ENCODE data around the gene KCNJ14. TPM values are rescaled to one million over a fixed set of nuclear protein-coding genes. Genes with fewer than 3 reads are reported as not detected.
A peak's percentile ranks its signal among the peaks of the same experiment; 100 is the strongest.

The KCNJ14 gene
- total and polyA plus RNA-seq, 3 experiments from 2014 or later: 0.12 to 2.0 (median 1.8) TPM

DNA sequence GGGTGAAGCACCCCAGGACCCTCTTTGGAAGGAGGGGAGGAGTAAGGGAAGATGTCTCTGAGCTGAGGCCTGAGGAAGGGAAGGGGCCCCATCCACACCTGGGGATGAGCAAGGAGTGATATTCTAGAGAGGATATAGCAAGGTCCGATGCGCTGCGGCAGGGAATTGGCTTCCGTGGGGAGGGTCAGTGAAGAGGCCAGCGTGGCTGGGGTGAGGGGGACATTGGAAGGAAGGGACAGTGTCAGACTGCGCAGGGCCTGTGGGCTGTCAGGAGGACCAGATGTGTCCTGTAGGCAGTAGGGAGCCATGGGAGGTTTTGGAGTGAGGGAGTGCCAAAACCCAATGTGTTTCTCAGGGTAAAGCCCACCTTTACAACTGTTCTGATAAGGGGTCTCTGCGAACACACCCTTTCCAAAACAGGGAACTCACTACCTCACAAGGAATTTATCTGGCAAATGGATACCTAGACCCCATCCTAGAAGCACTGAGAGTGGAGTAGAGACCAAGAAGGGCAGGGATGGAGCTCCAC, 52.6 kb downstream of the KCNJ14 start:
- peaks cover 0 to under 1% of the 10 kb centered on the region in 2 donors for H3K27me3 Mint-ChIP-seq
- H3K27ac Mint-ChIP-seq: peak overlapping the region in 1 of 8 donors; percentile 10
- Histone ChIP-seq H3K4me3 (ENCODE audit: low read length) (no peak overlapping the region), H3K36me3 (ENCODE audit: insufficient read depth, low read length) (no peaks in the 10 kb centered on the region), H3K9me3 (ENCODE audit: low read length) (no peaks in the 10 kb centered on the region), H3K27ac (ENCODE audit: low read depth, low read length) (no peak overlapping the region), H3K4me1 (ENCODE audit: insufficient read depth, low read length) (peaks cover 22% of the 10 kb centered on the region), H3K27me3 (ENCODE audit: insufficient read depth, low read length, poor library complexity, severe bottlenecking) (no peaks in the 10 kb centered on the region)
- no peak for DNase-seq
- peaks cover 8 to 10% (median 9%) of the 10 kb centered on the region in 3 donors for H3K4me1 Mint-ChIP-seq
- H3K4me3 Mint-ChIP-seq: peak overlapping the region in 2 of 7 donors; percentile 37 to 41
- ChIA-PET POLR2A (no interaction called here), CTCF (interaction anchor here (0.9 to 7.2 kb wide), 7 partner anchors 13 to 101 kb away, joined by 3 to 152 read pairs (median 6); no protein-coding TSS in a partner anchor)
- H3K9me3 Mint-ChIP-seq: no peaks in the 10 kb centered on the region
- H3K36me3 Mint-ChIP-seq: peaks cover 0 to 24% (median 3%) of the 10 kb centered on the region in 3 donors

GRCh38 chr19:48508729-48509411, 53.5 kb downstream of the KCNJ14 start:
- ChIA-PET POLR2A (no interaction called here), CTCF (interaction anchor here (1.0 to 7.2 kb wide), 5 partner anchors 16 to 485 kb away, joined by 3 to 152 read pairs (median 6); partner anchors contain the start of gene RUVBL2)
- no peaks in the 10 kb centered on the region for H3K27me3 Mint-ChIP-seq
- no peaks in the 10 kb centered on the region for H3K9me3 Mint-ChIP-seq
- no peak for DNase-seq
- no peak overlapping the region for H3K27ac ChIP-seq (ENCODE audit: low read depth, low read length)
- no peak overlapping the region for H3K4me3 ChIP-seq (ENCODE audit: low read length)
- no peaks in the 10 kb centered on the region for H3K36me3 ChIP-seq (ENCODE audit: insufficient read depth, low read length)
- H3K4me3 Mint-ChIP-seq: no peak overlapping the region
- H3K36me3 Mint-ChIP-seq: peaks cover 0 to 25% (median 3%) of the 10 kb centered on the region in 3 donors
- H3K27me3 ChIP-seq (ENCODE audit: insufficient read depth, low read length, poor library complexity, severe bottlenecking): no peaks in the 10 kb centered on the region
- H3K4me1 ChIP-seq (ENCODE audit: insufficient read depth, low read length): peaks cover 25% of the 10 kb centered on the region
- peaks cover 10 to 13% (median 12%) of the 10 kb centered on the region in 3 donors for H3K4me1 Mint-ChIP-seq
- H3K27ac Mint-ChIP-seq: peak overlapping the region in 1 of 8 donors; percentile 15
- H3K9me3 ChIP-seq (ENCODE audit: low read length): no peaks in the 10 kb centered on the region

DNA sequence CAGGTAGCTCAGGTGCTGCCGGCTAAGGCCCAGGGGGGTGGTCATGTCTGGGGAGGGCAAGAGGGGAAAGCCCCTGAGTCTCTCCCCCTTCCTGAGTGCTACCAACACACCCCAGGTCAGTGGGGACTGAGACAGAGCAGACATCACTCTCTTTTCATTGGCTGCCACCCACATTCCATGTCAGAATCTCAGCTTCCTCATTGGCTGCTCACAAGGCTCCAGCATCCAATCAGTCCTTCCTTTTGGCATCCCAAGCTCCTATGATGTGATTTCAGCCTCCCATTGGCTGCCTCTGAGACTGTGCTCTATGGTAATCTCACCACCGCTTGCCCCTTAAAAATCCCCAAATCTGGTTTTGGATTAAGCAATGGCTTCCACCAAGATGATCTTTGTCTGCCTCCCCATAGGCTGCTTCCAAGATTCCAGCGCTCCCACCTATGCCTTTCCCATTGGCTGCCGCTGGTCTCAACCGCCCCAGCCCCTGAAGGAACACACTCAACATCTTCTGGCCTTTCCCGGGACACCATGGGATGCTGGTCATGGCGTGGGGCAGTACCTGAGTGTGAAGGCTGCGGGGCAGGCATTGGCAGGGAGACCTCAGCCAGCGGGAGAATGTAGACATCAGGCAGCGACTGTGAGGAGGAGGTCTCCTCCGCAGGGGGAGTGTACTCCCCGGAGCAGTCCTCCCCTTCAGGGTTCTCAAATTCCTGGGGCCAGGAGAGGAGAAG, 54.3 kb downstream of the KCNJ14 start:
- H3K27me3 Mint-ChIP-seq: no peaks in the 10 kb centered on the region
- H3K27ac Mint-ChIP-seq: peak overlapping the region in 3 of 8 donors; percentile 12 to 71 (median 54)
- Histone ChIP-seq H3K4me1 (ENCODE audit: insufficient read depth, low read length) (peaks cover 28% of the 10 kb centered on the region), H3K27me3 (ENCODE audit: insufficient read depth, low read length, poor library complexity, severe bottlenecking) (no peaks in the 10 kb centered on the region), H3K27ac (ENCODE audit: low read depth, low read length) (no peak overlapping the region), H3K4me3 (ENCODE audit: low read length) (no peak overlapping the region), H3K36me3 (ENCODE audit: insufficient read depth, low read length) (no peaks in the 10 kb centered on the region), H3K9me3 (ENCODE audit: low read length) (no peaks in the 10 kb centered on the region)
- H3K36me3 Mint-ChIP-seq: peaks cover 0 to 25% (median 3%) of the 10 kb centered on the region in 3 donors
- ChIA-PET CTCF (interaction anchor here (1.0 to 7.2 kb wide), 5 partner anchors 16 to 484 kb away, joined by 3 to 152 read pairs (median 6); partner anchors contain the start of gene RUVBL2), POLR2A (no interaction called here)
- H3K9me3 Mint-ChIP-seq: no peaks in the 10 kb centered on the region
- DNase-seq: no peak
- peaks cover 13 to 16% (median 15%) of the 10 kb centered on the region in 3 donors for H3K4me1 Mint-ChIP-seq
- peak overlapping the region in 4 of 7 donors; percentile 15 to 50 (median 23) for H3K4me3 Mint-ChIP-seq

- ChIA-PET CTCF (interaction anchor here (1.0 kb wide), 1 partner anchor 21 kb away, joined by 4 read pairs; no protein-coding TSS in a partner anchor), POLR2A (interaction anchor here (0.6 to 0.9 kb wide), 2 partner anchors 96 to 127 kb away, joined by 3 read pairs; partner anchors contain the start of gene DBP)
- Histone ChIP-seq H3K27ac (ENCODE audit: low read depth, low read length) (no peak overlapping the region), H3K27me3 (ENCODE audit: insufficient read depth, low read length, poor library complexity, severe bottlenecking) (no peaks in the 10 kb centered on the region), H3K9me3 (ENCODE audit: low read length) (no peaks in the 10 kb centered on the region), H3K4me3 (ENCODE audit: low read length) (peak overlapping the region; percentile 76), H3K4me1 (ENCODE audit: insufficient read depth, low read length) (peaks cover 28% of the 10 kb centered on the region), H3K36me3 (ENCODE audit: insufficient read depth, low read length) (no peaks in the 10 kb centered on the region)
- H3K27me3 Mint-ChIP-seq: no peaks in the 10 kb centered on the region
- peak; percentile 63 to 86 (median 68) for DNase-seq
- H3K9me3 Mint-ChIP-seq: no peaks in the 10 kb centered on the region
- peaks cover 0 to 25% (median 3%) of the 10 kb centered on the region in 3 donors for H3K36me3 Mint-ChIP-seq
- peak overlapping the region in 6 of 7 donors; percentile 82 to 92 (median 88) for H3K4me3 Mint-ChIP-seq
- peaks cover 13 to 16% (median 15%) of the 10 kb centered on the region in 3 donors for H3K4me1 Mint-ChIP-seq
- H3K27ac Mint-ChIP-seq: peak overlapping the region; percentile 14 to 90 (median 80)
These were observed 55.3 kb downstream of the KCNJ14 start for GRCh38 chr19:48510421-48511268.

DNA sequence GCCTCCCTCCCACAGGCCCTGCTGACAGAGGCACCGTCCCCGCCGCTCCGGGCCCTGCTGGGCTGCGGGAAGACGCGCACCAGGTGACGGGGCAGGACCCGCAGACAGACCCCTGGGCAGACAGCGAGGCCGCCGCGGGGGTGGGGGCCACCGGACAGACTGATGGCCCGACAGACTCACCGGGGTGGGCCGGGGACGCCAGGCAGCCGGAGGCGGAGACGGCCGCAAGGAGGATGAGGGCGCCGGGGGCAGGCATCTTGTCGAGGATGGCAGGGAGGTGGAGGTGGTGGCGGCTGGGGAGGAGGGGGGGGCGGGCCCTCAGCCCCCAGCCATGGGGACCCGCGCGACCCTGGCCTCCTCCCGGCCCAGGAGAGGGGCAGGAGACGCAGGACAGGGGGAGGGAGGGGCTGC, 56.0 kb downstream of the KCNJ14 start:
- Histone ChIP-seq H3K27ac (ENCODE audit: low read depth, low read length) (no peak overlapping the region), H3K4me3 (ENCODE audit: low read length) (no peak overlapping the region)

GRCh38 chr19:48511800-48512503, 56.6 kb downstream of the KCNJ14 start, which contains the start of gene LMTK3:
LMTK3 (minus strand) TSS chr19:48511835; CDS start chr19:48511576, 259 bp downstream.
- ChIA-PET POLR2A (no interaction called here), CTCF (interaction anchor here (1.1 kb wide), 1 partner anchor 17 kb away, joined by 3 read pairs; no protein-coding TSS in a partner anchor)
- H3K27me3 Mint-ChIP-seq: no peaks in the 10 kb centered on the region
- DNase-seq: peak; percentile 76 to 94 (median 83)
- Histone ChIP-seq H3K4me3 (ENCODE audit: low read length) (peak within 1 kb of the TSS; percentile 76), H3K9me3 (ENCODE audit: low read length) (no peaks in the 10 kb centered on the region), H3K36me3 (ENCODE audit: insufficient read depth, low read length) (no peaks in the 10 kb centered on the region), H3K27ac (ENCODE audit: low read depth, low read length) (peak within 1 kb of the TSS; percentile 28), H3K4me1 (ENCODE audit: insufficient read depth, low read length) (peaks cover 28% of the 10 kb centered on the region), H3K27me3 (ENCODE audit: insufficient read depth, low read length, poor library complexity, severe bottlenecking) (no peaks in the 10 kb centered on the region)
- peak within 1 kb of the TSS; percentile 14 to 91 (median 86) for H3K27ac Mint-ChIP-seq
- H3K4me1 Mint-ChIP-seq: peaks cover 13 to 16% (median 15%) of the 10 kb centered on the region in 3 donors
- peak within 1 kb of the TSS in 6 of 7 donors; percentile 82 to 92 (median 88) for H3K4me3 Mint-ChIP-seq
- H3K36me3 Mint-ChIP-seq: peaks cover 0 to 21% (median 3%) of the 10 kb centered on the region in 3 donors
- H3K9me3 Mint-ChIP-seq: no peaks in the 10 kb centered on the region

More for the DNA sequence above, 56.0 kb downstream of the KCNJ14 start:
- peaks cover 13 to 16% (median 15%) of the 10 kb centered on the region in 3 donors for H3K4me1 Mint-ChIP-seq
- no peaks in the 10 kb centered on the region for H3K9me3 Mint-ChIP-seq
- no peaks in the 10 kb centered on the region for H3K36me3 ChIP-seq (ENCODE audit: insufficient read depth, low read length)
- H3K4me1 ChIP-seq (ENCODE audit: insufficient read depth, low read length): peaks cover 28% of the 10 kb centered on the region
- H3K27me3 ChIP-seq (ENCODE audit: insufficient read depth, low read length, poor library complexity, severe bottlenecking): no peaks in the 10 kb centered on the region
- CTCF ChIA-PET: interaction anchor here (1.0 kb wide), 1 partner anchor 22 kb away, joined by 4 read pairs; no protein-coding TSS in a partner anchor
- peak overlapping the region in 6 of 7 donors; percentile 54 to 90 (median 86) for H3K4me3 Mint-ChIP-seq
- H3K27ac Mint-ChIP-seq: peak overlapping the region in 2 of 8 donors; percentile 14 to 76
- no peaks in the 10 kb centered on the region for H3K27me3 Mint-ChIP-seq
- POLR2A ChIA-PET: interaction anchor here (0.6 to 0.9 kb wide), 2 partner anchors 96 to 126 kb away, joined by 3 read pairs; partner anchors contain the start of gene DBP
- no peaks in the 10 kb centered on the region for H3K9me3 ChIP-seq (ENCODE audit: low read length)
- peak in 1 of 5 donors; percentile 63 for DNase-seq
- peaks cover 0 to 22% (median 3%) of the 10 kb centered on the region in 3 donors for H3K36me3 Mint-ChIP-seq

Data from CD8-positive, alpha-beta memory T cell (primary cell).